GM19455 (cell line): Measurements from ENCODE around the gene GGTLC3.
"Not testable (repeated sequence)": the region's sequence is repeated elsewhere in the genome, so short reads cannot be mapped to it uniquely, and the experiment has no call there.

Experiments
- ATAC-seq: cut with Tn5 transposase; IDR thresholded peaks from one replicate; pipeline ENCODE4 v1.9.1; 2021; ENCODE audit not compliant: unreplicated experiment

Gene GGTLC3

GRCh38 chr22:18518061-18518460 lies at the start of gene GGTLC3:
TSS of gene GGTLC3 (minus strand) at chr22:18518161. CDS start at chr22:18517897, 264 bp downstream.
- not testable (repeated sequence) for ATAC-seq

GRCh38 chr22:18560099-18560974 lies 42.4 kb upstream of the GGTLC3 start:
- ATAC-seq: not testable (repeated sequence)

GRCh38 chr22:18558939-18559338 lies 41.0 kb upstream of the GGTLC3 start:
- not testable (repeated sequence) for ATAC-seq

- not testable (repeated sequence) for ATAC-seq
Observed at GRCh38 chr22:18558516-18558915, 40.6 kb upstream of the GGTLC3 start.

GRCh38 chr22:18554280-18555256 lies 36.6 kb upstream of the GGTLC3 start:
- ATAC-seq: not testable (repeated sequence)

- ATAC-seq: not testable (repeated sequence)
Observed at GRCh38 chr22:18552839-18553597, 35.1 kb upstream of the GGTLC3 start.

- ATAC-seq: not testable (repeated sequence)
Observed at GRCh38 chr22:18551046-18551445, 33.1 kb upstream of the GGTLC3 start.

- not testable (repeated sequence) for ATAC-seq
Observed at GRCh38 chr22:18549458-18550179, 31.7 kb upstream of the GGTLC3 start.

- not testable (repeated sequence) for ATAC-seq
Observed at GRCh38 chr22:18544615-18545014, 26.7 kb upstream of the GGTLC3 start.

GRCh38 chr22:18543400-18543799 lies 25.4 kb upstream of the GGTLC3 start:
- not testable (repeated sequence) for ATAC-seq

- ATAC-seq: not testable (repeated sequence)
Observed at GRCh38 chr22:18539994-18540393, 22.0 kb upstream of the GGTLC3 start.

- not testable (repeated sequence) for ATAC-seq
Observed at GRCh38 chr22:18534315-18534714, 16.4 kb upstream of the GGTLC3 start.

- not testable (repeated sequence) for ATAC-seq
Observed at GRCh38 chr22:18533633-18534032, 15.7 kb upstream of the GGTLC3 start.

GRCh38 chr22:18529416-18530145 lies 11.6 kb upstream of the GGTLC3 start:
- ATAC-seq: peak; percentile 25

- peak; percentile 65 for ATAC-seq
Observed at GRCh38 chr22:18528597-18529415, 10.8 kb upstream of the GGTLC3 start.

GRCh38 chr22:18527752-18528596 lies 10.0 kb upstream of the GGTLC3 start, which contains the start of gene TMEM191B:
TSS of gene TMEM191B (plus strand) at chr22:18527802. CDS start at chr22:18527981, 179 bp downstream.
- peak; percentile 16 for ATAC-seq

GRCh38 chr22:18523328-18523727 lies 5.4 kb upstream of the GGTLC3 start:
- not testable (repeated sequence) for ATAC-seq
